ENCODE data around the gene ADRA2C.

DNA sequence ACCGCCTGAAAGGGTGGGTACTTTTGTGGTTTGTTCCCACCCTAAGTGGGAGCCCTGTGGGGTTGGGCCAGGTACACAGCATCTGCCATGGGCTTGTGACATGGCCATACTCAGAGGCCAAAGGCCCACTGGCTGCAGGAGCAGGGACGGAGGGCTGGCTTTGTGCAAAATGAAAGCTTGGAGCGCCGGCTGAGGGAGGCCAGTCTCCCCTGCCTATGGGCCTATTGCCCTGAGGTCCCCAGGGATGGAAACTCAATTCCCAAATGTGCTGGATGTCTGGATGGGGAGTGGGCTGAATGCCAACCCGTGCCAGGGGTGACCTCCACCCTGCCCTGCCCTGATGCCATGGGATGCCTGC is 10.8 kb downstream of the ADRA2C start:
- TF ChIP-seq EZH2phosphoT487 (conservative IDR thresholded peaks at IDR 0.05; ENCODE audit: low read length), result no peak
- TF ChIP-seq, protein P1, sequence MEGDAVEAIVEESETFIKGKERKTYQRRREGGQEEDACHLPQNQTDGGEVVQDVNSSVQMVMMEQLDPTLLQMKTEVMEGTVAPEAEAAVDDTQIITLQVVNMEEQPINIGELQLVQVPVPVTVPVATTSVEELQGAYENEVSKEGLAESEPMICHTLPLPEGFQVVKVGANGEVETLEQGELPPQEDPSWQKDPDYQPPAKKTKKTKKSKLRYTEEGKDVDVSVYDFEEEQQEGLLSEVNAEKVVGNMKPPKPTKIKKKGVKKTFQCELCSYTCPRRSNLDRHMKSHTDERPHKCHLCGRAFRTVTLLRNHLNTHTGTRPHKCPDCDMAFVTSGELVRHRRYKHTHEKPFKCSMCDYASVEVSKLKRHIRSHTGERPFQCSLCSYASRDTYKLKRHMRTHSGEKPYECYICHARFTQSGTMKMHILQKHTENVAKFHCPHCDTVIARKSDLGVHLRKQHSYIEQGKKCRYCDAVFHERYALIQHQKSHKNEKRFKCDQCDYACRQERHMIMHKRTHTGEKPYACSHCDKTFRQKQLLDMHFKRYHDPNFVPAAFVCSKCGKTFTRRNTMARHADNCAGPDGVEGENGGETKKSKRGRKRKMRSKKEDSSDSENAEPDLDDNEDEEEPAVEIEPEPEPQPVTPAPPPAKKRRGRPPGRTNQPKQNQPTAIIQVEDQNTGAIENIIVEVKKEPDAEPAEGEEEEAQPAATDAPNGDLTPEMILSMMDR (IDR thresholded peaks at IDR 0.05; ENCODE audit: insufficient read depth, low read length, poor library complexity, severe bottlenecking), result no peak

All from SU-DHL-6 (cell line).